ENCODE measurements around the gene SPATA31E1.
"Not testable (repeated sequence)": the region's sequence is repeated elsewhere in the genome, so short reads cannot be mapped to it uniquely, and the experiment has no call there.

Gene SPATA31E1

DNA sequence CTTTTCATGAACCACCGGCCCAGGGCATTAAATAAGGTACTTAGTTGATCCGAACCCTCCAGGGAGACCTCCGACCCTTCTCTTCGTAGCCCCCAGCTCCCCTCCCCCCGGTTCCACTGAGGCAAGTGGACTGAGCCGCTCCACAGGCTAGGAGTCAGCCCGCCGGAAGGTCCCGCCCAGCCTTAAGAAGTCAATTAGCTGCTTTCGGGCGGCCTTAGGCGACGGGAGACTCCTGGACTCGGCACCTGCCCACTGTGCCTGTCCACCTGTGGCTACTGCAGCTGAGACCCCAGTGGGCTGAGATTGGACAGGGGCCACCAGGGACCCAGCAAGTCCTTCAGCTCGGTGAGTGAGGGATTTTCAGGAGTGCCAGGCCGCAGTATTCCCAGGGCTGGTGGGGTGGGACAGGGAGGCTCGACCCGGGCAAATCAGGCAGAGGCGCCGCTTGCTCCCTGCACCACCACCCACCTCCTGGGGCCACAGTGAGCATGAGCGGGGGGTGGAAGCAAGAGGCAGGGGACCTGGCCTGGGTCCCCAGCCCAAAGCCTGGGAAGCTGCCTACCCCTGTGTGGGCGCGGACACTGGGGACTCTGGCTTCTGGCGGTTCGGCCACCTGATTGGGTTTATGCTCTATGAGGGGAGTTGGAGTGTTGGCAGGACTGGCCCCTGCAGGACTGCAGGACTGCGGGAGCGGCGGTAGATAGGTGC lies 39.6 kb upstream of the SPATA31E1 start:
- TF ChIP-seq, protein P1, sequence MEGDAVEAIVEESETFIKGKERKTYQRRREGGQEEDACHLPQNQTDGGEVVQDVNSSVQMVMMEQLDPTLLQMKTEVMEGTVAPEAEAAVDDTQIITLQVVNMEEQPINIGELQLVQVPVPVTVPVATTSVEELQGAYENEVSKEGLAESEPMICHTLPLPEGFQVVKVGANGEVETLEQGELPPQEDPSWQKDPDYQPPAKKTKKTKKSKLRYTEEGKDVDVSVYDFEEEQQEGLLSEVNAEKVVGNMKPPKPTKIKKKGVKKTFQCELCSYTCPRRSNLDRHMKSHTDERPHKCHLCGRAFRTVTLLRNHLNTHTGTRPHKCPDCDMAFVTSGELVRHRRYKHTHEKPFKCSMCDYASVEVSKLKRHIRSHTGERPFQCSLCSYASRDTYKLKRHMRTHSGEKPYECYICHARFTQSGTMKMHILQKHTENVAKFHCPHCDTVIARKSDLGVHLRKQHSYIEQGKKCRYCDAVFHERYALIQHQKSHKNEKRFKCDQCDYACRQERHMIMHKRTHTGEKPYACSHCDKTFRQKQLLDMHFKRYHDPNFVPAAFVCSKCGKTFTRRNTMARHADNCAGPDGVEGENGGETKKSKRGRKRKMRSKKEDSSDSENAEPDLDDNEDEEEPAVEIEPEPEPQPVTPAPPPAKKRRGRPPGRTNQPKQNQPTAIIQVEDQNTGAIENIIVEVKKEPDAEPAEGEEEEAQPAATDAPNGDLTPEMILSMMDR (IDR thresholded peaks at IDR 0.05) = no peak
- H3K36me3 ChIP-seq = no peaks in the 10 kb centered on the region
- H3K27ac ChIP-seq = no peak overlapping the region
- no peak overlapping the region for H3K4me3 ChIP-seq (ENCODE audit: low read depth in 1 of 2, low read length in 1 of 2)
- no peaks in the 10 kb centered on the region for H3K9me3 ChIP-seq
- no peaks in the 10 kb centered on the region for H3K4me1 ChIP-seq (ENCODE audit: control insufficient read depth in 1 of 2, insufficient read depth in 1 of 2, low read depth in 1 of 2, low read length in 1 of 2)
- H3K27me3 ChIP-seq = no peaks in the 10 kb centered on the region

DNA sequence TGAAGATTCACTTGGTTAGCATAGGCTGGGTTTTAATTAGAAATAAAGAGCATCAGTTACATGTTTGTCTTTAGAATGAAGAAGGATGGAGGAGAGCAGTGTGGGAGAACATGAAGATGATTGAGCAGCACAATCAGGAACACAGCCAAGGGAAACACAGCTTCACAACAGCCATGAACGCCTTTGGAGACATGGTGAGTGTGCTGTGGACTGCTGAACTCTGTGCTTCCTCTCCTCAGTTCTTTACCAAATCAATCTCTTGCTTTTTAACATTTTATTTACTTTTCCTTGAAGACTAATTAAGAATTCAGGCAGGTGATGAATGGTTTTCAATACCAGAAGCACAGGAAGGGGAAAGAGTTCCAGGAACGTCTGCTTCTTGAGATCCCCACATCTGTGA lies 38.2 kb upstream of the SPATA31E1 start:
- Histone ChIP-seq H3K4me3 (ENCODE audit: low read depth in 1 of 2, low read length in 1 of 2) (no peak overlapping the region), H3K27me3 (no peaks in the 10 kb centered on the region), H3K27ac (no peak overlapping the region), H3K9me3 (no peaks in the 10 kb centered on the region), H3K4me1 (ENCODE audit: control insufficient read depth in 1 of 2, insufficient read depth in 1 of 2, low read depth in 1 of 2, low read length in 1 of 2) (no peaks in the 10 kb centered on the region), H3K36me3 (no peaks in the 10 kb centered on the region)
- TF ChIP-seq, protein P1 (IDR thresholded peaks at IDR 0.05) = no peak

DNA sequence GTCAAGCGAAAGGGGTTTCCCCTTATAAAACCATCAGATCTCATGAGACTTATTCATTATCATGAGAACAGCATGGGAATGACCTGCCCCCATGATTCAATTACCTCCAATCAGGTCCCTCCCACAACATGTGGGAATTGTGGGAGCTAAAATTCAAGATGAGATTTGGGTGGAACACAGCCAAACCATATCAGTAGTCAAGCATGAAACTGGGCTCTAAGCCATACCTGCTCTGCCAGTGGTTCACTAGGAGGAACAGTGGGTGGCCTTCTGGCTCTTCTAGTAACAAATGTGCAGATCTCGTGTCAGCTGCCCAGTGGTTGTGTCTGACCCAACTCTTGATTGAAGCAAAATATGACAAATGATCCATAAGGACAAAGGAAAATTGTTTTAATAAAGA lies 34.9 kb upstream of the SPATA31E1 start:
- not testable (repeated sequence) for H3K4me3 ChIP-seq (ENCODE audit: low read depth in 1 of 2, low read length in 1 of 2); H3K4me1 ChIP-seq (ENCODE audit: control insufficient read depth in 1 of 2, insufficient read depth in 1 of 2, low read depth in 1 of 2, low read length in 1 of 2); H3K27me3 ChIP-seq; H3K36me3 ChIP-seq; H3K27ac ChIP-seq; H3K9me3 ChIP-seq

DNA sequence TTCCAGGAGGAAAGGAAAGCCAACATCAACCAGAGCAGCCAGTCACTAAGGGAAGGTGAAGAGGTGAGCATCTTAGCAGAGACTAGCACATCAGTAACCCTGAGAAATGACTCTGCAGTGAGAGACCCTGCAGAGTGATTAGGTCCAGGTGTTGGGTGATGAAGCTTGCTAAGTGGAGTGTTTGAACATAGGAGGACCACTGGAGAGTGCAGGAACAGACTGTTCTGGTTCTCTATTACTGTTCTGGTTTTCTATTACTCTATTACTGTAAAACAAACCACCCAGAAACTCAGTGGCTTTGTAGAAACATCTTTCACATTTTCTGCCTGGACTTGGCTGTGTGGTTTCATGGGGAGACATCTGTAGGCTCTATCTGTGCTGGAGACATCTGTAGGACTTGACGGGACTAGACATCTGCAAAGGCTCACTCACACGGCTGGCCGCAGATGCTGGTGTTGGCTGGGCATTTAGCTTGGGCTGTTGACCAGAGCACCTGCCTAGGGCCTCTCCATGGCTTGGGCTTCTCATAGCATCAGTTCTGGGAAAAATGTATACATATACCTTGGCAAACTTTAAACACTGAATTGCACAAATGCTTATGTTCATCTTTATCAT lies 33.4 kb upstream of the SPATA31E1 start:
- no peaks in the 10 kb centered on the region for H3K27me3 ChIP-seq
- H3K4me1 ChIP-seq (ENCODE audit: control insufficient read depth in 1 of 2, insufficient read depth in 1 of 2, low read depth in 1 of 2, low read length in 1 of 2) = no peaks in the 10 kb centered on the region
- H3K4me3 ChIP-seq (ENCODE audit: low read depth in 1 of 2, low read length in 1 of 2) = no peak overlapping the region
- H3K27ac ChIP-seq = no peak overlapping the region
- H3K9me3 ChIP-seq = no peaks in the 10 kb centered on the region
- TF ChIP-seq, protein P1 (IDR thresholded peaks at IDR 0.05) = no peak
- H3K36me3 ChIP-seq = no peaks in the 10 kb centered on the region

DNA sequence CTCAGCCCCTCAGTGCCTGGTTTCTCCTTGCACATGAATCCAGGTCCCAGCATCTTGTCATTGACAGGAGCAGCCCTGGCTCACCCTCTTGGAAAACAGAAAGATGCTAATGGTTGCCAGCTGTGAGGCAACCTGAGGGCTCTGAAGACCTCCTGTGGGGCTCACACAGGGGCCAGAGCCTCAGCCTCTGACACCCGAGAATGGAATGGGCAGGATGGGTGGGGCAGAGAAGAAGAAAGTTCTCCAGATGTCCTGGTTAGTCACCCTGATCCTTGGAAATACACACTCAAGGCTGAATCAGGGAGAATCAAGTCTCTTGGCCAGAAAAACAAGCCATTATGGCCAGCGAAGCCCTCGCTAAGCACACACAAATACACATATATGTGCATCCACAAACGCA lies 32.3 kb upstream of the SPATA31E1 start:
- TF ChIP-seq, protein P1 (IDR thresholded peaks at IDR 0.05) = no peak
- Histone ChIP-seq H3K4me3 (ENCODE audit: low read depth in 1 of 2, low read length in 1 of 2) (no peak overlapping the region), H3K36me3 (no peaks in the 10 kb centered on the region), H3K4me1 (ENCODE audit: control insufficient read depth in 1 of 2, insufficient read depth in 1 of 2, low read depth in 1 of 2, low read length in 1 of 2) (no peaks in the 10 kb centered on the region), H3K27ac (no peak overlapping the region), H3K27me3 (no peaks in the 10 kb centered on the region), H3K9me3 (no peaks in the 10 kb centered on the region)

DNA sequence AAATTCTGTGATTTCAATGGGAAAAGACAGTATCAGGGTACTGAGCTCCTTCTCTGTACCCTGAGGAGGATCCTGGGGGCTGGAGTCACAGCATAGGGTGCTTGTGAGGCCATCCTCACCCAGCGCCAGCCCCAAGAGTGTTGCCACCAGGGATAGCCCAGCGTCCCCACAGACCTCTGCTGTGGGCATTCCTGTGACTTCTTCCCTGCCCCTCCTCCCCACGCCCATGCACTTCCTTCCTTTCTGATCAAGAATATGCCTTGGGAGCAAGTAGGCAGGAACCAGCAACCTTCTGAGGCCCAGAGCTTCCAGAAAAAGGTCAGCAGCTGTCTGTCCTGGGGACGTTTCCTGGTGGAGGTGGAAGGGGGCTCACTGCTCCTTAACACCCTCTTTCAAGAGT lies 31.5 kb upstream of the SPATA31E1 start:
- H3K4me1 ChIP-seq (ENCODE audit: control insufficient read depth in 1 of 2, insufficient read depth in 1 of 2, low read depth in 1 of 2, low read length in 1 of 2); H3K27ac ChIP-seq; H3K4me3 ChIP-seq (ENCODE audit: low read depth in 1 of 2, low read length in 1 of 2); H3K36me3 ChIP-seq; H3K9me3 ChIP-seq; H3K27me3 ChIP-seq: not testable (repeated sequence)

Measured in neutrophil (primary cell).